ENCODE data around the gene TPGS2.

DNA sequence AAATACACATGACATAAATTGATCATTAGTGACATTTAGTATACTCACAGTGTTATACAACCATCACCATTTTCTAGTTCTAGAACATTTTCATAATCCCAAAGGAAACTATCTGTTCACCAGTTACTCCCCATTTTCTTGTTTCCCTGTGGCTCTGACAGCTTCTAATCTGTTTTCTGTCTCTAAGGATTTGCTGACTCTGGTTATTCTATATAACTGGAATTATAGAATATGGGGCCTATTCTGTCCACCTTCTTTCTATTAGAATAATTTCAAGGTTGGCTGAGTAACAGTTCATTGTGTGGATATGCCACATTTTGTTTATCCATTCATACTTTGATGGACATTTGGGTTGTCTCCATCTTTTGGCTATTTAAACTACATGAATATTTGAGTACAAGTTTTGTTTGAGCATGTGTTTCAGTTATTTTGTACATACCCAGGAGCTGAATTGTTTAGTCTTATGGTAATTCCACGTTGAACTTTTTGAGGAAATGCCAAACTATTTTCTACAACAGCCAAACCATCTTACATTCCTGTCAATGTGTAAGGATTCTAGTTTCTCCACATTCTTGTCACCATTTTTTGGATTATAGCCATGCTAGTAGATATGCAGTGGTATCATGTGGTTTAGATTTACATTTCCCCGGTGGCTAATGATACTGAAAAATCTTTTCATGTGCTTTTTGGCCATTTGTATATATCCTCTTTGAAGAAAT, 20.6 kb upstream of the TPGS2 start:
- TF ChIP-seq EP300 (IDR thresholded peaks at IDR 0.05) = no peak
- TF ChIP-seq, protein P1, sequence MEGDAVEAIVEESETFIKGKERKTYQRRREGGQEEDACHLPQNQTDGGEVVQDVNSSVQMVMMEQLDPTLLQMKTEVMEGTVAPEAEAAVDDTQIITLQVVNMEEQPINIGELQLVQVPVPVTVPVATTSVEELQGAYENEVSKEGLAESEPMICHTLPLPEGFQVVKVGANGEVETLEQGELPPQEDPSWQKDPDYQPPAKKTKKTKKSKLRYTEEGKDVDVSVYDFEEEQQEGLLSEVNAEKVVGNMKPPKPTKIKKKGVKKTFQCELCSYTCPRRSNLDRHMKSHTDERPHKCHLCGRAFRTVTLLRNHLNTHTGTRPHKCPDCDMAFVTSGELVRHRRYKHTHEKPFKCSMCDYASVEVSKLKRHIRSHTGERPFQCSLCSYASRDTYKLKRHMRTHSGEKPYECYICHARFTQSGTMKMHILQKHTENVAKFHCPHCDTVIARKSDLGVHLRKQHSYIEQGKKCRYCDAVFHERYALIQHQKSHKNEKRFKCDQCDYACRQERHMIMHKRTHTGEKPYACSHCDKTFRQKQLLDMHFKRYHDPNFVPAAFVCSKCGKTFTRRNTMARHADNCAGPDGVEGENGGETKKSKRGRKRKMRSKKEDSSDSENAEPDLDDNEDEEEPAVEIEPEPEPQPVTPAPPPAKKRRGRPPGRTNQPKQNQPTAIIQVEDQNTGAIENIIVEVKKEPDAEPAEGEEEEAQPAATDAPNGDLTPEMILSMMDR (IDR thresholded peaks at IDR 0.05) = no peak
